Anterior cingulate cortex (tissue), 58 donors: ENCODE results near the gene SEPTIN2.
"Not testable (repeated sequence)": the region's sequence is repeated elsewhere in the genome, so short reads cannot be mapped to it uniquely, and the experiment has no call there.

ENCODE experiments used
- DNase-seq, 58 donors: peaks; one replicate each; lab custom pipeline; 2025; lab: John Stamatoyannopoulos, UW

The SEPTIN2 gene

DNA sequence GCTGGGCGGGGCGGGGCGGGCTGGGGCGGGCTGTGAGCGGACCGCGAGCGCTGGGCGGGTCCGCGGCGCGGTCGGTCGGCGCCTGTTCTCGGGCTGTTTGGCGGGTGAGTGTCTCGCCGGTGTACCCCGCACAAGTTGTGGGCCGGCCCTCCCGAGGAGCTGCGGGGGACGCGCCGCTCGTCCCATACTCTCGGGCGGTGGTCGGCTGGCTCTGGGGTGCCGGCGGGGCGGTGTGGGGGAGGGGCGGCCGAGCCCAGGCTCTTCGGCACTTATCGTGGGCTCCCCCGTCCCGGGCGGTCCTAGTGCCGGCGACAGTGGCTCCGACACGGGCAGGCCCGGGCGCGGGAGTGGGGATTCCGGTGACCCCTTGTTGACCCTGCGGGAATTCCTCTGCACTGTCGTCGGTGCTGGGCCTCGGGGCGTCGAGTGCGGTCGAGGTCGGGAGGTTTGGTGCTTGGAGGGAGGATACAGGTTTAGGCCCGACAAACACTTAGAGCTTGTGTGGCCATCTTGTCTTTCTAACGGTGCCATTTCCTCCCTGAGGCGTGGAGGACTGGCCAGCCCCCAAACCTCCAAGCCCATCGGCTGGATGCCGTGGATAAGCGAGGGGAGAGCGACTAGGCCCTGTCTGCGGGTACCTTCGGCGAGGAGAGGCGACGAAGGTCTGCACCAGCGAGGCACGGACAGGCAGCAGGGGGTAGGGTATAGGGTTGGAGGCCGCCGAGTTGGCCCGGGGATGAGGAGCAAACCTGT is at the start of gene SEPTIN2:
SEPTIN2 (plus strand) TSS at position 47 of the 753 bp plus-strand sequence. CDS start 8,308 bp downstream, outside the sequence.
- peak in 51 of 58 donors; percentile 55 to 94 (median 82) for DNase-seq

DNA sequence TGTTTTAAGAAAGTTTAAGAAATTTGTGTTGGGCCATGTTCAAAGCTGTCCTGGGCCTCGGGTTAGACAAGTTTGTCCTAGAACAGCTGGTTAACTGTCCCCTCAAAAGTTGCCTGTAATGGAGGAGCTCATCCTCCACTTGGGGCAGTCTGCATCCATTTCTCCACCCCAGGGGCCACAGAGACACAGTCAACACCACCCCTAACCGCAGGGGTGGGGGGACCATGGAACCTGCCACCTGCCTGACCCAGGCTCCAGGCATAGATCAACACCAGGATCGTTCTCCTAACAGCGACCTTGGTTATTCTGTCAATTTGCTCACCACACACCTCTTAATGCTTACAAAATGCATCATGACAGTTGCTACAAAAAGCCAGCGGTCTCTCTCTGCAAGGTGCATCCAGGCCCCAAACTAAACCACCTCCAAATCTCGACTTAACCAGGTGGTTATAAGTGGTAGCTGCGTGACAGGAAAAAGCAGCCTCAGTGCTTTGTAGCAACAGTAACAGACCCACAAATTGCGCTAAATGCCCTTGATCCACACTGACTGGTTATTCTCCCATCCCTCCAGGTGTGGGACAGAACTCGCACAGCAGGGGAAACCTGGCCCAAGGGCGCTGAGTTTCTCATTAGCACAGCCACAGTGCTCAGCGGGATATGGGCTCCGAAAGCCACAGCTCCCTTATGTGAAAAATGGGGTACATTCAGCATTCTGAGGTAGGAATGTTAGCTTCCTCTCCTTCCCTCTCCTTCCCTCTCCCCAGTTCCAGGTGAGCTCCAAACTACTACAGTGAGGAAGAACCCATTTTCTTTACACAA is 48.3 kb upstream of the SEPTIN2 start:
- no peak for DNase-seq

DNA sequence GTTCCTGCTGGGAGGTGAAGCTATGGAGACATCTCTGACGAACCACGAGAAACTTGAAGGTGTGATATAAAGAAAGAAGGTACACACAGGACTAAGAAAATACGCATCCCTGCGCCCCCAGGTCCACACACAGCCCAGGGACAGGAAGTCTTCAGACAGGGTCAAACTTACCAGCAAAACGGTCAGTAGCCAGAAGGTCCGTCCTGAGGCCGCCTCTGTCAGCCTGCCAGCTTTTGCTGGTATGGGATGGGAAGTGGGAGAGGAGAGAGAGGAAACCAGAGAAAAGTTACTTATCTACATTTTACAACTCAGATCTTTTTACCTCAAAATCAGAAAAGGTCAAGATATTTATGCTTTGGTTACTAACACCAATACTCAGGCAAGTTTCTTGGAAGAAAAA is 47.4 kb upstream of the SEPTIN2 start:
- no peak for DNase-seq

DNA sequence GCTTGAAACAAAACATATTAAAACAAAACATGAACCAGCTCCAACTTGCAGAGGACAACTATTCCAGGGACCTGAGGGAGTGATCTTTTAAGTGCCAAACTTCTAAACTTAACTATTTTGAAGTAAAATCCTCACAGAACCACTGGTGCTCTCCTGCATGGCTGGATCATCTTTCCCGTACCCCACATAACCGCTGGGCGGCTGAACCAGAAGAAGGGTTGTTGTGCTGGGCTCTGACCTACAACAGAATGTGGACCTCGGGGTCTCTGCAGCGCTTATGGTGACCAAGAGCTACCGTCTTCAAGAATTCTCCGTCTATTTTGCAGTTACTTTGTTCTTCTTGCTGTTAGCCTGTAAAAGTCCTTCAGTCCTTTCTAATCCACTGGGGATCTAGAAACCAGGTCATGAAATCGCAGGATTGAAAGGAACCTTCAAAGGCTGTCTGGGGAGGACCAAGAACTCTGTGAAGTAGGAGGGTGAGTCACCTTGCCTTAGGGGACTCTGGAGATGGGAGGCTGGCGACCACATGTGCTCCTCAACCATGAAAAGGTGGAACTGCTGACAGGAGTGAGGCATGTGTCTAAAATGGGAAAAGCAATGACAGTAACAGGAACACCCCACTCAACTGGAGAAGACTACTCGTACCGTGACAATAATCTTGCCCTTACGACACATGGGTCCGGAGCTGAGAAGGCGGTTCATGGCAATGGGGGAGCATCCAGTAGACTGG is 46.8 kb upstream of the SEPTIN2 start:
- DNase-seq: no peak

- no peak for DNase-seq
Measured at GRCh38 chr2:241269707-241270520, 45.8 kb upstream of the SEPTIN2 start.

DNA sequence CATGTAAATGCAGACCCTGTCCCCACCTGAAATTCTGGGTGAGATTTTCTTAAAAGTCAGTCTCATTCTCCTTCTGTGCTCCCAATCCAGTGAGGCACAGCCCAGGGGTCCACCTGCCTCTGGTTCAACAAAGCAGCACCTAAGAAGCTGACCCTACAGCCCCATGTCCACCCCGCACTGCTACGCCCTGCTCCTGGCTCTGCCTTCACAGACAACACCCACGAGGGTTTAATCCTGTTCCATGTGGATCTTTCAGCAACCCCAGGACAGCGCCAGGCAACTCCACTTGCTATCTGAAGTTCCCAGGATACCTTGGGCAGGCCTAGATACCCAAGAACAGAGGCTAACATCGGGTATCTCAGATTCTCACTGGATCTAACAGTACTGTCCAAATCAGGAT is 45.2 kb upstream of the SEPTIN2 start:
- DNase-seq: no peak

GRCh38 chr2:241271706-241272302 is 43.9 kb upstream of the SEPTIN2 start:
- DNase-seq: peak in 57 of 58 donors; percentile 11 to 82 (median 61)

DNA sequence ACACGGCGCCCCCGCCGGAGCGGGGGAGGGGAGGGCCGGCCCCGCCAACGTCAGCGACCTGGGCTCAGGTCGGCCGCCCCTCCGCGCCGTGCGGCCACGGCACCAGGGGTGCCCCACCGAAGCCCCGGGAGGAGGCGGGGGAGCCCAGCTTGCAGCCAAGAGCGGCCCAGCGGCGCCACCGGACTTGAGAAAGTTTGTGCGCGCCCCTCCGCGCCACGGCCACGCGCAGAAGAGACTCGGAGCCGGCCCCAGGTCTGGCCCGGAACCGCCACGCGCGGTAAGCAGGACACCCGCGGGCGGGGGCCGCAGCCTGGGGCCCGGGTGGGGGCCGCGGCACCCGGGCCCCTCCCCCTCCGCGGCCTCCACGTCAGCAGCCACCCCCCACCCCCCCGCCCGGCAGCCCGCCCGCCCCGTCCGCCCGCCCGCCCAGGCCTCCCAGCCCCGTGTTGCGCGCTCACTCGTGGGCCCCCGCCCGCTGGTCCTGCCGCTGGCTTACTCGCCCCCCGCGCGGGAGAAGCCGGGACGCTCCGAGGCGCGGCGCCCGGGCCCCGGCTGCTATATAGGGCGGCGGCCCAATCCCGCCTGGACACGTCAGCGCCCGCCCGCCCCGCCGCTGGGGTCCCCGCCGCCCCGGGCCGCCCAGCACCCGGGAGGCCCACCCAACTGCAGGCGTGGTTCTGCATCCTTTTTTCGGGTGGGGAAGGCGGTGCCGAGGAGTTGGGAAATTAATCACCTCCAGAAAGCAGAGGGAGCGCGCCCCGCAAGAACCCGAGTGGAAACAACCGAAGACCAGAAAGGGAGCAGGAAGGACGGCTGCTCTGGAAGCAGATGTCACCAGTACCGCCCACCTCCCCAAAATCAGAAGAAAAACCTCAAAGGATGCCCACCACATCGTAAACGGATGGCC is 43.2 kb upstream of the SEPTIN2 start:
- DNase-seq: peak in 40 of 58 donors; percentile 3 to 85 (median 37)

DNA sequence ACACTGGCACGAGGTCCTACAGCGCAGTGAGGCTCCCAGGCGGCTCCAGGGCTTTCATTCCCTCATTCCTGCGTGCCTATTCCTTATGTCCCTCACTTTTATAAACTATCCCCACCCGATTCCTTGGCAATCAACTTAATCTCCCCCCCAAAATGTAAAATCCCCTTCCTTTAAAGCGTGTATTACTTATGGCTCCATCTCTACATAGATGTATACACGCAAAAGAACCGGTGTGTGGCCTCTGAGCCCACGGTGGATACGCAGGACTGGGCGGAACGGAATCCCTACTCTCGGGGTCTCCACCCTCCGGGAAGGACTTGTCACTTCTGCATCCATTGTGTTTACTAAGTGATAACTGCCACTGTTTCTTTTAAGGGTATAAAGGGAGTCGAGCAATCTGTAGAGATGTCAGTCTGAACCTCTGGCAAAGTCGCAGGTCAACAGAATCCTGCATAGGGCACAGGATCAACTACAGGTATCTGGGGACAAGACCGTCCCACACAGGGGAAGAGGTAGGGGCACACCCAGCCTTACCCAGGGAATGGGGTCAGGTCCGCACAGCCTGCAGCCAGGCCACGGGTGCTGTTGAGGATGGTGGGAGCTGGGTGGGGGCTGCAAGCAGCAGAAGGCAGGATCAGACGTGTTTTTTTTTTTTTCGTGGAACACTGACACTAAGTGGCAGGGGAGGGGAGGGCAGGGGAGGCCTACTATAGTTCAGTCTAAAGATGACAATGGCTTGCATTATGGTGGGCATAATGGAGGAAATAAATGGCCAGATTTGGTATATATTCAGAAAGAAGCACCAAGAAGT is 42.3 kb upstream of the SEPTIN2 start:
- no peak for DNase-seq

GRCh38 chr2:241274127-241274526 is 41.6 kb upstream of the SEPTIN2 start:
- no peak for DNase-seq

GRCh38 chr2:241275504-241275903 is 40.2 kb upstream of the SEPTIN2 start:
- DNase-seq: no peak

DNA sequence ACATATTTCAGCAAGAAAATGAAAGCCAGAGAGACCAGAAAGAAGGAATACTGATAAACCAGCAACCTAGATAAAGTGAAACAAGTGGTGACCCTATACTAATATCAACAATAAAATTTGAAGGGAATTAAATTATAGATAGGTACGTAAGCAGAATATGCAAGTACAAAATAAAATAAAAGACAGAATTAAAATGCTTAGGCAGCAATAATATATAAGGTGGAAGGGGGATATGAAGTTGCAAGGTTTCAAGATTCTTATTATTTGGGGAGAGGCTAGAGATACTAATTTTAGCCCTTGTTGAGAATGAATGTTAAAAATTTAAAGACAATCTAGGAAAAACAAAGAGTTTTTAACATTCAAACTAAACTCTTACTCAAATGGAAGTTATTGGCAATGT is 39.8 kb upstream of the SEPTIN2 start:
- DNase-seq: no peak

DNA sequence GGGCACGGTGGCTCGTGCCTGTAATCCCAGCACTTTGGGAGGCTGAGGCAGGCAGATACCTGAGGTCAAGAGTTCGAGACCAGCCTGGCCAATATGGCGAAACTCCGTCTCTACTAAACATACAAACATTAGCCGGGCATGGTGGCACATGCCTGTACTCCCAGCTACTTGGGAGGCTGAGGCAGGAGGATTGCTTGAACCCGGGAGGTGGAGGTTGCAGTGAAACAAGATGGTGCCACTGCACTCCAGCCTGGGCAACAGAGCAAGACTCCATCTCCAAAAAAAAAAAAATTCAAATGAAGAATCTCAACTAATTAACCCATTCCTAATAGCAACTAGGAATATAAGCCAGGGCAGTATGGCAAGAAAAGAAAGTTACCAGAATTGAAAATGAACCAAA is 37.4 kb upstream of the SEPTIN2 start:
- not testable (repeated sequence) for DNase-seq

DNA sequence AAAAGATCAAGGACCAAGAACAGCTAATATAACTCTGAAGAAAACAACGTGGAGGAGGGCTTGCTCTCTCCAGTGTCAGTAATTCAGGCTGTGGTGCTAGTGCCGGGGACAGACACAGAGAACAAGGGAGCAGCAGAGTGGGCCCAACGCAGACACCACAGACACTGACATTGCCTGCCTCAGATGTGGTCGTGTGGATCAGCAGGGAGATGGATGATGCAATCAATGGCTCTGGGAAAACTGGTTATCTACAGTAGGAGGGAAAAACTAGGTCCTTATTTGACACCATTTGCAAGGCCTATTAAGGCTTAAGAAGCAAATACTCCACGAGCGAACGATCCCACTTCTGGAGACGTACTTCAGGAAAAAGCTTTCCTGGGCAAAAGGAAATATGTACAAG is 36.3 kb upstream of the SEPTIN2 start:
- no peak for DNase-seq

GRCh38 chr2:241279828-241280227 is 35.9 kb upstream of the SEPTIN2 start:
- no peak for DNase-seq

- DNase-seq: no peak
Measured at GRCh38 chr2:241280291-241280690, 35.4 kb upstream of the SEPTIN2 start.

DNA sequence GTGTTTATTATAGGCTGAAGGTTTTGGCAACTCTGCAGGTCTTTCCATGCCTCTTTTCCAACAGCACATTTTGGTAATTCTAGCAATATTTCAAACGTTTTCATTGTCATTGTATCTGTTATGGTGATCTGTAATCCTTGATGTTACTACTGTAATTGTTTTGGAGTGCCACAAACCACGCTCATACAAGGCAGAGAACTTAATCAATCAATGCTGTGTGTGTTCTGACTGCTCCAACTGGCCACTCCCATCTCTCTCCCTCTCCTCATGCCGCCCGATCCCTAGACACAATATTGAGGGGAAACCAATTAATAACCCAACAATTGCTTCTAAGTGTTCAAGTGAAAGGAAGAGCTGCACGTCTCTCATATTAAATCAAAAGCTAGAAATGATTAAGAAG is 33.2 kb upstream of the SEPTIN2 start:
- no peak for DNase-seq

GRCh38 chr2:241285596-241285995 is 30.1 kb upstream of the SEPTIN2 start:
- no peak for DNase-seq
